ENCODE data around the gene CPLANE1.
"Not testable (repeated sequence)": the region's sequence is repeated elsewhere in the genome, so short reads cannot be mapped to it uniquely, and the experiment has no call there.

The CPLANE1 gene

GRCh38 chr5:37136694-37137093 is 112.5 kb downstream of the CPLANE1 start:
- no peak overlapping the region for H4K8ac ChIP-seq (ENCODE audit: low read length)
- H3K36me3 ChIP-seq (ENCODE audit: control insufficient read depth in 1 of 2, insufficient read depth in 2 of 2, low read depth in 1 of 2, low read length in 2 of 2), result peaks cover 13 to 74% of the 10 kb centered on the region in 2 experiments
- H2BK5ac ChIP-seq (ENCODE audit: low read depth, low read length, poor library complexity, severe bottlenecking), result no peak overlapping the region
- H3K27ac ChIP-seq (ENCODE audit: low read length, poor library complexity, severe bottlenecking), result no peak overlapping the region
- no peak overlapping the region for H3K4ac ChIP-seq (ENCODE audit: low read depth in 1 of 2, low read length in 2 of 2)
- H3K23ac ChIP-seq (ENCODE audit: low read length in 2 of 2), result no peak overlapping the region
- H2BK15ac ChIP-seq (ENCODE audit: low read depth, poor library complexity, severe bottlenecking), result no peak overlapping the region
- H2AFZ ChIP-seq (ENCODE audit: low read depth, low read length), result no peak overlapping the region
- DNase-seq, result no peak
- peaks cover 6% of the 10 kb centered on the region for H3K79me1 ChIP-seq (replicated peaks; ENCODE audit: low read length, poor library complexity, severe bottlenecking)
- H2AK5ac ChIP-seq (ENCODE audit: low read length, severe bottlenecking), result no peak overlapping the region
- H3K4me2 ChIP-seq (ENCODE audit: low read length, poor library complexity, severe bottlenecking), result no peak overlapping the region
- peaks cover 23% of the 10 kb centered on the region for H3K9me3 ChIP-seq (ENCODE audit: control insufficient read depth, low read length)
- no peak overlapping the region for H3K4me3 ChIP-seq (ENCODE audit: insufficient read depth in 1 of 2, low read depth in 1 of 2, low read length in 2 of 2)
- no peak overlapping the region for H3K18ac ChIP-seq (ENCODE audit: low read depth in 1 of 2, low read length in 2 of 2)
- no peaks in the 10 kb centered on the region for H3K27me3 ChIP-seq (ENCODE audit: control insufficient read depth in 1 of 2, insufficient read depth in 1 of 2, low read length in 2 of 2)
- H2BK120ac ChIP-seq (ENCODE audit: low read depth, low read length), result no peak overlapping the region
- 97% methylated on average over 2 of the region's 2 CpGs for WGBS
- no peak overlapping the region for H3K9ac ChIP-seq (ENCODE audit: low read length)
- H3K4me1 ChIP-seq (ENCODE audit: control insufficient read depth, insufficient read depth, low read depth, low read length), result no peaks in the 10 kb centered on the region
- H2BK12ac ChIP-seq (ENCODE audit: low read length in 2 of 2), result no peak overlapping the region
- no peak overlapping the region for H4K91ac ChIP-seq (ENCODE audit: low read length)
- no peak overlapping the region for H3K14ac ChIP-seq (ENCODE audit: low read length in 2 of 2)

- H3K27me3 ChIP-seq (ENCODE audit: control insufficient read depth in 1 of 2, insufficient read depth in 1 of 2, low read length in 2 of 2); H3K4me2 ChIP-seq (ENCODE audit: low read length, poor library complexity, severe bottlenecking); H2BK120ac ChIP-seq (ENCODE audit: low read depth, low read length); H3K4ac ChIP-seq (ENCODE audit: low read depth in 1 of 2, low read length in 2 of 2); H4K91ac ChIP-seq (ENCODE audit: low read length); H3K23ac ChIP-seq (ENCODE audit: low read length in 2 of 2); H3K79me1 ChIP-seq (replicated peaks; ENCODE audit: low read length, poor library complexity, severe bottlenecking); H3K4me1 ChIP-seq (ENCODE audit: control insufficient read depth, insufficient read depth, low read depth, low read length); H4K8ac ChIP-seq (ENCODE audit: low read length); H2BK12ac ChIP-seq (ENCODE audit: low read length in 2 of 2); H3K27ac ChIP-seq (ENCODE audit: low read length, poor library complexity, severe bottlenecking); DNase-seq; H2AK5ac ChIP-seq (ENCODE audit: low read length, severe bottlenecking); H3K18ac ChIP-seq (ENCODE audit: low read depth in 1 of 2, low read length in 2 of 2); H3K4me3 ChIP-seq (ENCODE audit: insufficient read depth in 1 of 2, low read depth in 1 of 2, low read length in 2 of 2); H2BK5ac ChIP-seq (ENCODE audit: low read depth, low read length, poor library complexity, severe bottlenecking); H3K9ac ChIP-seq (ENCODE audit: low read length); H2AFZ ChIP-seq (ENCODE audit: low read depth, low read length); H2BK15ac ChIP-seq (ENCODE audit: low read depth, poor library complexity, severe bottlenecking); H3K14ac ChIP-seq (ENCODE audit: low read length in 2 of 2): not testable (repeated sequence)
- 100% methylated on average over 6 of the region's 6 CpGs for WGBS
- H3K36me3 ChIP-seq (ENCODE audit: control insufficient read depth in 1 of 2, insufficient read depth in 2 of 2, low read depth in 1 of 2, low read length in 2 of 2), result peaks cover 13 to 68% of the 10 kb centered on the region in 2 experiments
- peaks cover 24% of the 10 kb centered on the region for H3K9me3 ChIP-seq (ENCODE audit: control insufficient read depth, low read length)
Measured at GRCh38 chr5:37135312-37135711, 113.9 kb downstream of the CPLANE1 start.

- Histone ChIP-seq H3K4me1 (ENCODE audit: control insufficient read depth, insufficient read depth, low read depth, low read length) (no peaks in the 10 kb centered on the region), H3K14ac (ENCODE audit: low read length in 2 of 2) (no peak overlapping the region), H4K91ac (ENCODE audit: low read length) (no peak overlapping the region), H2BK5ac (ENCODE audit: low read depth, low read length, poor library complexity, severe bottlenecking) (no peak overlapping the region), H3K36me3 (ENCODE audit: control insufficient read depth in 1 of 2, insufficient read depth in 2 of 2, low read depth in 1 of 2, low read length in 2 of 2) (peaks cover 10 to 63% of the 10 kb centered on the region in 2 experiments), H3K9ac (ENCODE audit: low read length) (no peak overlapping the region), H3K79me1 (replicated peaks; ENCODE audit: low read length, poor library complexity, severe bottlenecking) (peaks cover 2% of the 10 kb centered on the region), H3K27ac (ENCODE audit: low read length, poor library complexity, severe bottlenecking) (no peak overlapping the region), H3K27me3 (ENCODE audit: control insufficient read depth in 1 of 2, insufficient read depth in 1 of 2, low read length in 2 of 2) (no peaks in the 10 kb centered on the region), H2BK120ac (ENCODE audit: low read depth, low read length) (no peak overlapping the region), H3K4ac (ENCODE audit: low read depth in 1 of 2, low read length in 2 of 2) (no peak overlapping the region), H3K9me3 (ENCODE audit: control insufficient read depth, low read length) (peaks cover 30% of the 10 kb centered on the region), H3K4me3 (ENCODE audit: insufficient read depth in 1 of 2, low read depth in 1 of 2, low read length in 2 of 2) (no peak overlapping the region), H2AK5ac (ENCODE audit: low read length, severe bottlenecking) (no peak overlapping the region), H3K4me2 (ENCODE audit: low read length, poor library complexity, severe bottlenecking) (no peak overlapping the region), H3K23ac (ENCODE audit: low read length in 2 of 2) (no peak overlapping the region), H3K18ac (ENCODE audit: low read depth in 1 of 2, low read length in 2 of 2) (no peak overlapping the region), H2AFZ (ENCODE audit: low read depth, low read length) (no peak overlapping the region), H2BK12ac (ENCODE audit: low read length in 2 of 2) (no peak overlapping the region), H2BK15ac (ENCODE audit: low read depth, poor library complexity, severe bottlenecking) (no peak overlapping the region), H4K8ac (ENCODE audit: low read length) (no peak overlapping the region)
- 86% methylated on average over 2 of the region's 2 CpGs for WGBS
- peak; percentile 15 for DNase-seq
Measured at GRCh38 chr5:37133939-37134338, 115.2 kb downstream of the CPLANE1 start.

- no CpG with 5 or more reads among the region's 1 CpG for WGBS
- Histone ChIP-seq H3K18ac (ENCODE audit: low read depth in 1 of 2, low read length in 2 of 2) (no peak overlapping the region), H2BK120ac (ENCODE audit: low read depth, low read length) (no peak overlapping the region), H2BK5ac (ENCODE audit: low read depth, low read length, poor library complexity, severe bottlenecking) (no peak overlapping the region), H3K4ac (ENCODE audit: low read depth in 1 of 2, low read length in 2 of 2) (no peak overlapping the region), H3K4me1 (ENCODE audit: control insufficient read depth, insufficient read depth, low read depth, low read length) (no peaks in the 10 kb centered on the region), H2BK15ac (ENCODE audit: low read depth, poor library complexity, severe bottlenecking) (no peak overlapping the region), H3K27ac (ENCODE audit: low read length, poor library complexity, severe bottlenecking) (no peak overlapping the region), H2AFZ (ENCODE audit: low read depth, low read length) (no peak overlapping the region), H3K23ac (ENCODE audit: low read length in 2 of 2) (no peak overlapping the region), H3K9me3 (ENCODE audit: control insufficient read depth, low read length) (peaks cover 22% of the 10 kb centered on the region), H3K14ac (ENCODE audit: low read length in 2 of 2) (no peak overlapping the region), H3K27me3 (ENCODE audit: control insufficient read depth in 1 of 2, insufficient read depth in 1 of 2, low read length in 2 of 2) (no peaks in the 10 kb centered on the region), H4K8ac (ENCODE audit: low read length) (no peak overlapping the region), H2BK12ac (ENCODE audit: low read length in 2 of 2) (no peak overlapping the region), H3K9ac (ENCODE audit: low read length) (no peak overlapping the region), H4K91ac (ENCODE audit: low read length) (no peak overlapping the region), H3K36me3 (ENCODE audit: control insufficient read depth in 1 of 2, insufficient read depth in 2 of 2, low read depth in 1 of 2, low read length in 2 of 2) (peaks cover 10 to 51% of the 10 kb centered on the region in 2 experiments), H3K4me3 (ENCODE audit: insufficient read depth in 1 of 2, low read depth in 1 of 2, low read length in 2 of 2) (no peak overlapping the region), H3K4me2 (ENCODE audit: low read length, poor library complexity, severe bottlenecking) (no peak overlapping the region), H3K79me1 (replicated peaks; ENCODE audit: low read length, poor library complexity, severe bottlenecking) (peaks cover 6% of the 10 kb centered on the region), H2AK5ac (ENCODE audit: low read length, severe bottlenecking) (no peak overlapping the region)
- DNase-seq, result peak; percentile 32
Measured at GRCh38 chr5:37132646-37133045, 116.5 kb downstream of the CPLANE1 start.

Data from mesenchymal stem cell (in vitro differentiated cells and primary cell).